ENCODE data around the gene DOK3.

DNA sequence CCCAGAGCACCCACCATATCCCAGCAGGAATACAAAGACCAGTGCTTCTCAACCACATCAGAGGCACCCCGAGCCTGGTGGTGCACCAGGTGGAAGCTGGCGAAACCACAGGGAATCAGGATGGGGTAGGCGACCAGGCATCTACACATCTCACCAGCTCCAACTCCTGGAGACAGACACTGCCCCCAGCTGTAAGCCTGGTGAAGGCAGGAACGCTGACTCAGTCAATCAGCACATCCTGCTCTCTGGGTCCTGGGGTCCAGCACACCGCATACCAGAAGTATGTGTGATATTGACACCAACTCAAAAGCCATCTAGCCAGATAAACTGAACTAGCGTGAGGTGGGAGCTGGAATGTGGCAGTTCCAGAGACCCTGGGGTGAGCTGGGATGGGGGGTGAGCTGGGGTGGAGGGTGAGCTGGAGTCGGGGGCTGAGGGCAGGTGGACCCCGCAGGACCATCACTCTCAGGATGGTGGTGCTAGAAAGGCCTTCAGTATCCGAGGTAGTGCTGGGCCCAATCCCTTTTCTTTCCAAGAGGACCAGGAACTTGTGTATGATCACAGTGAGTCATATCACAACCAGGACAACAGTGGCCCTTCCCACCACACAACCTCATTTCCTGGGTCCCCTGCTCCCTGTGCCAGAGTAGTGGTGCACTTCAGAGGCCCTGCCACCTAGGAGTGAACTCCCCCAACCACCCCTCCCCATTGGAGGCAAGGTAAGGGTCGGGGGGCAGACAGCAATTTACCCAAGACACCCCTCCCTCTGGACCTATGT lies 38.7 kb downstream of the DOK3 start:
- TF ChIP-seq EZH2 (IDR thresholded peaks at IDR 0.05; ENCODE audit: borderline replicate concordance, low read depth, low read length, severe bottlenecking) = no peak
- TF ChIP-seq, protein P1, sequence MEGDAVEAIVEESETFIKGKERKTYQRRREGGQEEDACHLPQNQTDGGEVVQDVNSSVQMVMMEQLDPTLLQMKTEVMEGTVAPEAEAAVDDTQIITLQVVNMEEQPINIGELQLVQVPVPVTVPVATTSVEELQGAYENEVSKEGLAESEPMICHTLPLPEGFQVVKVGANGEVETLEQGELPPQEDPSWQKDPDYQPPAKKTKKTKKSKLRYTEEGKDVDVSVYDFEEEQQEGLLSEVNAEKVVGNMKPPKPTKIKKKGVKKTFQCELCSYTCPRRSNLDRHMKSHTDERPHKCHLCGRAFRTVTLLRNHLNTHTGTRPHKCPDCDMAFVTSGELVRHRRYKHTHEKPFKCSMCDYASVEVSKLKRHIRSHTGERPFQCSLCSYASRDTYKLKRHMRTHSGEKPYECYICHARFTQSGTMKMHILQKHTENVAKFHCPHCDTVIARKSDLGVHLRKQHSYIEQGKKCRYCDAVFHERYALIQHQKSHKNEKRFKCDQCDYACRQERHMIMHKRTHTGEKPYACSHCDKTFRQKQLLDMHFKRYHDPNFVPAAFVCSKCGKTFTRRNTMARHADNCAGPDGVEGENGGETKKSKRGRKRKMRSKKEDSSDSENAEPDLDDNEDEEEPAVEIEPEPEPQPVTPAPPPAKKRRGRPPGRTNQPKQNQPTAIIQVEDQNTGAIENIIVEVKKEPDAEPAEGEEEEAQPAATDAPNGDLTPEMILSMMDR (IDR thresholded peaks at IDR 0.05; ENCODE audit: extremely low read depth in 1 of 2, insufficient read depth in 1 of 2, low read depth in 1 of 2, low read length in 2 of 2) = no peak
- TF ChIP-seq, protein P2, sequence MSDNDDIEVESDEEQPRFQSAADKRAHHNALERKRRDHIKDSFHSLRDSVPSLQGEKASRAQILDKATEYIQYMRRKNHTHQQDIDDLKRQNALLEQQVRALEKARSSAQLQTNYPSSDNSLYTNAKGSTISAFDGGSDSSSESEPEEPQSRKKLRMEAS (IDR thresholded peaks at IDR 0.05; ENCODE audit: insufficient read depth, insufficient read length) = no peak
- no peak for TF ChIP-seq POLR2A (IDR thresholded peaks at IDR 0.05; ENCODE audit: low read depth, low read length)
